Peyer's patch (tissue), 4 donors: ENCODE results near the gene FOXE3. TPM values are rescaled to one million over a fixed set of nuclear protein-coding genes. Genes with fewer than 3 reads are reported as not detected.

ENCODE experiments used
- DNase-seq, 3 donors: peaks; one replicate each; pipeline ENCODE4 v3.0.0-alpha.2; 2017 to 2019
- H3K27ac ChIP-seq, 4 donors: fragments of 200-600 bp; sonication (generic); one replicate each; pipeline ENCODE4 v1.5.1; 2016 to 2019
- H3K27me3 ChIP-seq, 2 donors: fragments of 200-600 bp; sonication (generic); one replicate each; pipeline ENCODE4 v1.5.1; 2019
- H3K36me3 ChIP-seq, 3 donors: fragments of 200-600 bp; sonication (generic); one replicate each; pipeline ENCODE4 v1.5.1; 2016 to 2019
- H3K4me1 ChIP-seq, 4 donors: fragments of 200-600 bp; sonication (generic); one replicate each; pipeline ENCODE4 v1.5.1; 2016 to 2019
- H3K4me3 ChIP-seq, 4 donors: fragments of 200-600 bp; sonication (generic); 1 replicate in 3 of 4; 2 replicates in 1 of 4; pipeline ENCODE4 v1.5.1; 2016 to 2019; ENCODE audit warnings: mild to moderate bottlenecking in 1 of 4
- H3K9me3 ChIP-seq, 4 donors: fragments of 200-600 bp; sonication (generic); one replicate each; pipeline ENCODE4 v1.5.1; 2016 to 2019; ENCODE audit warnings: mild to moderate bottlenecking in 1 of 4
- POLR2A ChIP-seq, 2 donors: fragments of 450-650 bp; IDR thresholded peaks; one replicate each; pipeline ENCODE4 v1.5.1; 2017; ENCODE audit warnings: antibody characterized with exemption in 2 of 2, mild to moderate bottlenecking in 2 of 2, moderate library complexity in 2 of 2
- total RNA-seq, 4 donors: library from RNA; depleted of rRNA; stranded (reverse); fragments of >200 nt; gene quantifications; one replicate each; pipeline ENCODE4 v1.1.0, GENCODE V29; 2016
- TF ChIP-seq, protein P1 (sequence below), 6 experiments: fragments of 450-650 bp in 4 of 6; fragments of 200-600 bp in 2 of 6; sonication (generic) in 1 of 6; IDR thresholded peaks; one replicate each; pipeline ENCODE4 v1.5.1; 2017 to 2019; ENCODE audit warnings: antibody characterized with exemption in 6 of 6, mild to moderate bottlenecking in 3 of 6, moderate library complexity in 1 of 6

FOXE3 gene
- total RNA-seq, 4 donors from 2014 or later = not detected

DNA sequence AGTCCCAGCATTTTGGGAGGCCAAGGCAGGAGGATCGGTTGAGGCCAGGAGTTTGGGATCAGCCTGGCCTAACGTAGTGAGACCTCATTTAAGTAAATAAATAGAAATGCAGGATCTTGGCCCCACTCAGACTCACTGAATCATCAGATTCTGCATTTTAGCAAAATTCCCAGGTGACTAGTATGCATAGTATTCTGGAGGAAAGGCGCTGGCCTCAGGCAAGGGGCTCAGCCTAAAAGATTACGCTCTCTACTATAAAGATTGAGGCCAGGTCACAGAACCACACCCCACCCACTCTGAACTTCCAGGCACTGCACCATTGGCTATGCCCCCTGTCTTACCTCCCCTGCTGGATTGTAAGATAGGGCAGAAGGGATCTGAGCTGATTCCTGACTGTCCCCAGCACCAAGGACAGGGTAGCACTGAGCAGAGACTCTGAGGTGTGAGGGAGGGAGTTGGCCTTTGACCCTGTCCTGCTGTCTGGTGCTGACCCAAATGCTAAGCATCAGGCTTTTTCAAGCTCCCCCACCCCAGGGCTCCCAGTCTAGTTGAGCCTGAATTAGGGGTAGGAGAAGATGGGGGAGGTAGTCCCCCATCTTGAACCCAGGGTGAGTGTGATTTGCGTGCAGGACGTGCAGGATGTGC lies 2.7 kb downstream of the FOXE3 start:
- H3K36me3 ChIP-seq = no peaks in the 10 kb centered on the region
- TF ChIP-seq, protein P1, sequence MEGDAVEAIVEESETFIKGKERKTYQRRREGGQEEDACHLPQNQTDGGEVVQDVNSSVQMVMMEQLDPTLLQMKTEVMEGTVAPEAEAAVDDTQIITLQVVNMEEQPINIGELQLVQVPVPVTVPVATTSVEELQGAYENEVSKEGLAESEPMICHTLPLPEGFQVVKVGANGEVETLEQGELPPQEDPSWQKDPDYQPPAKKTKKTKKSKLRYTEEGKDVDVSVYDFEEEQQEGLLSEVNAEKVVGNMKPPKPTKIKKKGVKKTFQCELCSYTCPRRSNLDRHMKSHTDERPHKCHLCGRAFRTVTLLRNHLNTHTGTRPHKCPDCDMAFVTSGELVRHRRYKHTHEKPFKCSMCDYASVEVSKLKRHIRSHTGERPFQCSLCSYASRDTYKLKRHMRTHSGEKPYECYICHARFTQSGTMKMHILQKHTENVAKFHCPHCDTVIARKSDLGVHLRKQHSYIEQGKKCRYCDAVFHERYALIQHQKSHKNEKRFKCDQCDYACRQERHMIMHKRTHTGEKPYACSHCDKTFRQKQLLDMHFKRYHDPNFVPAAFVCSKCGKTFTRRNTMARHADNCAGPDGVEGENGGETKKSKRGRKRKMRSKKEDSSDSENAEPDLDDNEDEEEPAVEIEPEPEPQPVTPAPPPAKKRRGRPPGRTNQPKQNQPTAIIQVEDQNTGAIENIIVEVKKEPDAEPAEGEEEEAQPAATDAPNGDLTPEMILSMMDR (IDR thresholded peaks at IDR 0.05) = no peak
- TF ChIP-seq POLR2A (IDR thresholded peaks at IDR 0.05) = no peak
- peaks cover 0 to 5% (median 0%) of the 10 kb centered on the region in 4 donors for H3K4me1 ChIP-seq
- H3K27ac ChIP-seq = no peak overlapping the region
- no peak overlapping the region for H3K4me3 ChIP-seq
- no peak for DNase-seq
- no peaks in the 10 kb centered on the region for H3K9me3 ChIP-seq
- peaks cover 0 to 22% of the 10 kb centered on the region in 2 donors for H3K27me3 ChIP-seq

DNA sequence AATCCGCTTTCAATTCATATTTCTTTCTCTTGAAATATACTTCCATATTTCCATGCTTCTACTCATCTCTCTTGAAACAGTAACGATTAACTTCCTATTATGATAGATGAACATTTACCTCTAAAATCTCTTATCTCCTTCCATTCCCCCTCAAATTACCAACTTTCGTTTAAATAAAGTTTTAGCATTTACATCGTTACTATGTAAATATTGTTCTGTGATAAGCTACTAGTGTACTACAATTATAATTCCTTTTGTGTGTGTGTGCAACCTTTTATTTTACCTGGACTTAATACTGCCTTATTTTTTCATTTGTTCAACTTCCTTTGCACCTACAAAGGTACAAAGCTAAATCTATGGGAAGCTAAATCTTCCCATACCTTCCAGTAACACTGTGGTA lies 4.5 kb downstream of the FOXE3 start:
- Histone ChIP-seq H3K9me3 (no peaks in the 10 kb centered on the region), H3K4me1 (peaks cover 0 to 5% (median 0%) of the 10 kb centered on the region in 4 donors), H3K36me3 (no peaks in the 10 kb centered on the region), H3K4me3 (no peak overlapping the region), H3K27ac (no peak overlapping the region), H3K27me3 (peaks cover 0 to 19% of the 10 kb centered on the region in 2 donors)
- DNase-seq = no peak
- TF ChIP-seq, protein P1 (IDR thresholded peaks at IDR 0.05) = no peak
- TF ChIP-seq POLR2A (IDR thresholded peaks at IDR 0.05) = no peak

- no peak overlapping the region for H3K4me3 ChIP-seq
- H3K4me1 ChIP-seq = no peaks in the 10 kb centered on the region
- H3K27me3 ChIP-seq = no peaks in the 10 kb centered on the region
- H3K36me3 ChIP-seq = no peaks in the 10 kb centered on the region
- no peak overlapping the region for H3K27ac ChIP-seq
- no peaks in the 10 kb centered on the region for H3K9me3 ChIP-seq
- DNase-seq = no peak
- TF ChIP-seq, protein P1 (IDR thresholded peaks at IDR 0.05) = no peak
- TF ChIP-seq POLR2A (IDR thresholded peaks at IDR 0.05) = no peak
These were observed 7.8 kb downstream of the FOXE3 start for GRCh38 chr1:47423872-47424271.

DNA sequence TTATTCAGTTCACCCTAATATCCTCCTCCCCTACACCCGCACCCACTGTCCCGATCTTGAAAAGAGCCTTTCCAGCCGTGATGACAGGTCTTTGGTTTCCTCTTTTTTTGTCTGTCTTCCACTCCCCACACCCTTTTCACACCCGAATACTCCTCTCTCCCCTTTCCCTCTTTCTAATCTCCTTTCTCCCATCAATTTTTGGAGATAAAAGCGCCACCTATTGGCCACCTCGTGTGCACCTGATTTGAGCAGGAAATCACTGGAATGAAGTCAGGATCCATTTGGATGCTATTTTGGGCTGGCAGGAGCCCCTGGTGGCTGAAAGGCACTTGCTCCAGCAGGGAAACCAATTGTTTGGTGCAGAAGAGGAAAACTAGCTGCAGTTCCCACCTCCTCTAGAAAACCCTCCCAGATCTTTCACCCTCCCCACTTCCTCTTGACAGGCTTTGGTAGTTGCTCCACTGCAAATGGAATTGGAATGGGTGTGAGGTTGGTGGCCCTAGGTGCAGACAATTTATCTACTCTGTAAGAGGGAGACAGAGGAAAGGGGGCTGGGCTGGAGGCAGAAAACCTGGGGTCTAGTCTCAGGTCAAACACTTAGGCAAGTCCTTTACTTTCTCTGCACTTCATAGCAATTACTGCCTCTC lies 8.4 kb downstream of the FOXE3 start:
- Histone ChIP-seq H3K36me3 (no peaks in the 10 kb centered on the region), H3K4me1 (no peaks in the 10 kb centered on the region), H3K4me3 (no peak overlapping the region), H3K27me3 (no peaks in the 10 kb centered on the region), H3K27ac (no peak overlapping the region), H3K9me3 (no peaks in the 10 kb centered on the region)
- peak in 1 of 3 donors; percentile 61 for DNase-seq
- TF ChIP-seq POLR2A (IDR thresholded peaks at IDR 0.05) = no peak
- TF ChIP-seq, protein P1 (IDR thresholded peaks at IDR 0.05) = peak in 4 of 6 experiments; percentile 53 to 65 (median 58)

GRCh38 chr1:47431534-47431933 lies 15.4 kb downstream of the FOXE3 start:
- peaks cover 0 to 18% of the 10 kb centered on the region in 2 donors for H3K27me3 ChIP-seq
- no peaks in the 10 kb centered on the region for H3K36me3 ChIP-seq
- H3K4me3 ChIP-seq = no peak overlapping the region
- no peak for DNase-seq
- H3K27ac ChIP-seq = no peak overlapping the region
- H3K4me1 ChIP-seq = peaks cover 0 to 17% (median 2%) of the 10 kb centered on the region in 4 donors
- H3K9me3 ChIP-seq = no peaks in the 10 kb centered on the region
- TF ChIP-seq, protein P1 (IDR thresholded peaks at IDR 0.05) = no peak
- no peak for TF ChIP-seq POLR2A (IDR thresholded peaks at IDR 0.05)
